Measurements from ENCODE around the gene CCT2.

DNA sequence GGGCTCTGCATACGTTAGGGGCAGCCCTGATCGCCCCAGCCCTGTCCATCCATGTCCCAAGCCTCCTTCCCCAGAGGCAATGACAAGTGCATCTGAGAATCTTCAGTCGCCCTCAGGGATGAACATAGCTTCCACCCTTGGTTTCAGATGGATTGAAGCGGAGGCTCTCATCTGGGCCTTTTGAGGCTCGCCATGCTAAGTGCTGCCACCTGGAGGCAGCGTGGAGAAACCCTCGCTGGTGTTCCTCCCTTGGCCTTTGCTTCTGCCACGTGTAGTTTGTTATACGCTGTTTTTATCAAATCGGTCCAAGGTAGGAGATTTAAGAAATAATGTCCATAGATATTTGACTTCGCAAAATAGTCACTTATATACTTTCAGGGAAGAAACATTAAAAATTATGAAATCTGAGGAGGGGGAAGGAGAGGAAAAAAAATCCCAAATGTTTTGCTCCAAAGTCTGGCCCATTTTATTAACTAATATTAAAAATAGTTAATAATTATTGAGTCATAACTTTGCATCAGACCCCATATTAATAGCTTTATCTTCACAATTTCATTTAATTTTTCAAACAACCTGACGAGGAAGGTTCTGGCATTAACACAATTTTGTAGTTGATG, 54.2 kb downstream of the CCT2 start:
- TF ChIP-seq POLR2A (IDR thresholded peaks at IDR 0.05; ENCODE audit: borderline replicate concordance, extremely low read depth, insufficient read depth, insufficient read length), result no peak
- no peak for TF ChIP-seq EZH2phosphoT487 (IDR thresholded peaks at IDR 0.05; ENCODE audit: borderline replicate concordance)
- TF ChIP-seq, protein P1, sequence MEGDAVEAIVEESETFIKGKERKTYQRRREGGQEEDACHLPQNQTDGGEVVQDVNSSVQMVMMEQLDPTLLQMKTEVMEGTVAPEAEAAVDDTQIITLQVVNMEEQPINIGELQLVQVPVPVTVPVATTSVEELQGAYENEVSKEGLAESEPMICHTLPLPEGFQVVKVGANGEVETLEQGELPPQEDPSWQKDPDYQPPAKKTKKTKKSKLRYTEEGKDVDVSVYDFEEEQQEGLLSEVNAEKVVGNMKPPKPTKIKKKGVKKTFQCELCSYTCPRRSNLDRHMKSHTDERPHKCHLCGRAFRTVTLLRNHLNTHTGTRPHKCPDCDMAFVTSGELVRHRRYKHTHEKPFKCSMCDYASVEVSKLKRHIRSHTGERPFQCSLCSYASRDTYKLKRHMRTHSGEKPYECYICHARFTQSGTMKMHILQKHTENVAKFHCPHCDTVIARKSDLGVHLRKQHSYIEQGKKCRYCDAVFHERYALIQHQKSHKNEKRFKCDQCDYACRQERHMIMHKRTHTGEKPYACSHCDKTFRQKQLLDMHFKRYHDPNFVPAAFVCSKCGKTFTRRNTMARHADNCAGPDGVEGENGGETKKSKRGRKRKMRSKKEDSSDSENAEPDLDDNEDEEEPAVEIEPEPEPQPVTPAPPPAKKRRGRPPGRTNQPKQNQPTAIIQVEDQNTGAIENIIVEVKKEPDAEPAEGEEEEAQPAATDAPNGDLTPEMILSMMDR (IDR thresholded peaks at IDR 0.05 in 2 of 3, conservative IDR thresholded peaks at IDR 0.05 in 1 of 3; ENCODE audit: borderline replicate concordance in 1 of 3, insufficient read depth in 1 of 3, low read depth in 2 of 3, low read length in 2 of 3), result peak; percentile 80 to 93 (median 93); a peak in 5 of 6 replicates
- TF ChIP-seq SRF (IDR thresholded peaks at IDR 0.05; ENCODE audit: low read depth), result no peak
